ENCODE measurements around the gene THSD8. TPM values are rescaled to one million over a fixed set of nuclear protein-coding genes. Genes with fewer than 3 reads are reported as not detected.

Gene THSD8
- total RNA-seq, 1 donor from 2014 or later: 2.8 TPM

DNA sequence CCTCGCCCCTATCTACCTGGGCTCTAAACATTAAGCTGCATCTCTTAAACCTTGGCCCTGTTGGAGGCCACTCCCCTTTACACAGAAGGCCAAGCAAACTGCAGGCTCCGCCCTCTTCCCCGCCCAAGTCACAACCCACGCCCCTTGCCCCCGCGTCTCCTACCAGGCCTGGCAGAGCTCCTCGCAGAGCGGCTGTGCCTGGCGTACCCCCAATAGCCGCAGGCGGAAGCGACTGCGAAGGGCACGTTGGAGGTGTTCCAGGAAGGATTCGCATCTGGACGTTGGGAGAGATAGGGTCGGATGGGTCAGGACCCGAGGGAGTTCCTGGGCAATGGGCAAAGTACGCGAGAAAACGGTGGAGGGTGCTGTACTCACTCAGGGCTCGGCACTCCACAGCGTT, 26.6 kb downstream of the THSD8 start:
- Histone ChIP-seq H3K27ac (no peak overlapping the region), H3K4me1 (peaks cover 9% of the 10 kb centered on the region)
- no peak for DNase-seq

DNA sequence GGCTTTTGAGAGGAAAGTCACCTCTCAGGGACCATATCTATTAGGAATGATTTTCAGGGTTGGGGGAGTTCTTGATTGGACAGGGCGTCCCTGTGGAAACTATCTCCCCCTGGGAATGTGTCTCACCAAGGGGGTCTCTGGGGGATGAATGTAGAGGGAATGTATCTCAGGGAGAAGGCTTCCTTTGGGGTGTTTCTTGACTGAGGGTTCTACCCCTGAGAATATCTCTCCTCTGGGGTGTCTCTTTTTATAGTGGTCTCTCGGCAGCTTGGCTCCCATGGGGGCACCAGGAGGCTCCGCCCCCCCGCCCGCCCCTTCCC, 31.5 kb downstream of the THSD8 start:
- H3K4me1 ChIP-seq: peaks cover 10% of the 10 kb centered on the region
- no peak for DNase-seq
- no peaks in the 10 kb centered on the region for H3K9me3 ChIP-seq
- H3K4me3 ChIP-seq: no peak overlapping the region
- no peak for ATAC-seq
- peaks cover 89% of the 10 kb centered on the region for H3K27me3 ChIP-seq
- no peaks in the 10 kb centered on the region for H3K36me3 ChIP-seq
- TF ChIP-seq, protein P1, sequence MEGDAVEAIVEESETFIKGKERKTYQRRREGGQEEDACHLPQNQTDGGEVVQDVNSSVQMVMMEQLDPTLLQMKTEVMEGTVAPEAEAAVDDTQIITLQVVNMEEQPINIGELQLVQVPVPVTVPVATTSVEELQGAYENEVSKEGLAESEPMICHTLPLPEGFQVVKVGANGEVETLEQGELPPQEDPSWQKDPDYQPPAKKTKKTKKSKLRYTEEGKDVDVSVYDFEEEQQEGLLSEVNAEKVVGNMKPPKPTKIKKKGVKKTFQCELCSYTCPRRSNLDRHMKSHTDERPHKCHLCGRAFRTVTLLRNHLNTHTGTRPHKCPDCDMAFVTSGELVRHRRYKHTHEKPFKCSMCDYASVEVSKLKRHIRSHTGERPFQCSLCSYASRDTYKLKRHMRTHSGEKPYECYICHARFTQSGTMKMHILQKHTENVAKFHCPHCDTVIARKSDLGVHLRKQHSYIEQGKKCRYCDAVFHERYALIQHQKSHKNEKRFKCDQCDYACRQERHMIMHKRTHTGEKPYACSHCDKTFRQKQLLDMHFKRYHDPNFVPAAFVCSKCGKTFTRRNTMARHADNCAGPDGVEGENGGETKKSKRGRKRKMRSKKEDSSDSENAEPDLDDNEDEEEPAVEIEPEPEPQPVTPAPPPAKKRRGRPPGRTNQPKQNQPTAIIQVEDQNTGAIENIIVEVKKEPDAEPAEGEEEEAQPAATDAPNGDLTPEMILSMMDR (IDR thresholded peaks at IDR 0.05): no peak
- no peak overlapping the region for H3K27ac ChIP-seq
- intact Hi-C loops (cut with DNase I): no loop called here

More for the DNA sequence above, 26.6 kb downstream of the THSD8 start:
- TF ChIP-seq, protein P1 (IDR thresholded peaks at IDR 0.05): no peak
- intact Hi-C loops (cut with DNase I): no loop called here
- H3K36me3 ChIP-seq: no peaks in the 10 kb centered on the region
- H3K27me3 ChIP-seq: peaks cover 86% of the 10 kb centered on the region
- no peak overlapping the region for H3K4me3 ChIP-seq
- peak; percentile 42 for ATAC-seq
- H3K9me3 ChIP-seq: no peaks in the 10 kb centered on the region

DNA sequence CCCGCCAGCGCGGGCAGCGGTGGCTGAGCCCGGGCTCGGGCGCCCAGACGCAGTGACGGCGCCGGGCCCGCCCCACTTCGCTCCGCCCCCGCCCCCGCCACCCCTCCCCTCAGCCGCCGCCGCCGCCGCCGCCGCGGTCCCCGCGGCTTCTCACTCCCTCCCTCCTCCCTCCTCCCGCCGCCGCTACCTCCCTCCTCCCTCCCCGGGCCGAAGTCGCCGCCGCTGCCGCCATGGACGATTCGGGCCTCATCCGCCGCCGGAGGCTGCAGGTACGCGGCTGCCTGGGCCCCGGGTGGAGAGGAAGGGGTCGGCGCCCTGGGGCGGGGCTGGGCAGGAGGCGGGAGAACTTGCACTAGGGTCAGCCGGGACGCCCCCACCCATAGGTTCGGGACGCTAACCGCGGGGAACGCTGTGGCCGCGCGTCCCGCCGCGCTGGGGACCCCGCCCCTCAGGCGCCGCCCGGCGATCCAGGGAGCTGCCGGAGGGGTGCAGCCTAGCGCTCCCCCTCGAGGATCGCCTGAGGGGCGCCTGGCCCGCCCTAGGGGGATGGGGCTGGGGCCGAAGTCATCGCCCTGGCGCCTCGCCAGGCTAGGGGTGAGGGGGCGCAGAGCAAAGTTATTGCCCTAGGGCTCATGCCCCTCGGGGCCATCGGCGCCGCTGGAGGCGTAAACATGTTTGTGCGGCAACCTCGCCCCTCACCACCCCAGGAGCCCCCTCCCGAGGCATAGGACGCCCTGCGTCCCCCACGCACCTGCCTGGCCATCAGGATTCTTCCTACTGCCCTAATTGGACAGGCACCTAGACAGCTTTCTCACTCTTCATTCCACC, 32.1 kb downstream of the THSD8 start:
- Histone ChIP-seq H3K4me3 (peak overlapping the region; percentile 40), H3K27me3 (peaks cover 91% of the 10 kb centered on the region), H3K9me3 (no peaks in the 10 kb centered on the region), H3K27ac (no peak overlapping the region), H3K36me3 (no peaks in the 10 kb centered on the region), H3K4me1 (peaks cover 13% of the 10 kb centered on the region)
- ATAC-seq (peak; percentile 8), DNase-seq (peak; percentile 69)
- intact Hi-C loops (cut with DNase I): no loop called here
- TF ChIP-seq, protein P1 (IDR thresholded peaks at IDR 0.05): no peak

GRCh38 chr19:12834566-12834943, 32.7 kb downstream of the THSD8 start, which contains the start of gene RTBDN:
Gene RTBDN (minus strand): TSS chr19:12834579. CDS start chr19:12829979, 4,600 bp downstream.
- H3K4me3 ChIP-seq: peak within 1 kb of the TSS; percentile 40
- H3K4me1 ChIP-seq: peaks cover 13% of the 10 kb centered on the region
- DNase-seq (no peak), ATAC-seq (no peak)
- intact Hi-C loops (cut with DNase I): no loop called here
- H3K27ac ChIP-seq: no peak within 1 kb of the TSS
- TF ChIP-seq, protein P1 (IDR thresholded peaks at IDR 0.05): no peak
- H3K9me3 ChIP-seq: no peaks in the 10 kb centered on the region
- H3K36me3 ChIP-seq: no peaks in the 10 kb centered on the region
- peaks cover 91% of the 10 kb centered on the region for H3K27me3 ChIP-seq

DNA sequence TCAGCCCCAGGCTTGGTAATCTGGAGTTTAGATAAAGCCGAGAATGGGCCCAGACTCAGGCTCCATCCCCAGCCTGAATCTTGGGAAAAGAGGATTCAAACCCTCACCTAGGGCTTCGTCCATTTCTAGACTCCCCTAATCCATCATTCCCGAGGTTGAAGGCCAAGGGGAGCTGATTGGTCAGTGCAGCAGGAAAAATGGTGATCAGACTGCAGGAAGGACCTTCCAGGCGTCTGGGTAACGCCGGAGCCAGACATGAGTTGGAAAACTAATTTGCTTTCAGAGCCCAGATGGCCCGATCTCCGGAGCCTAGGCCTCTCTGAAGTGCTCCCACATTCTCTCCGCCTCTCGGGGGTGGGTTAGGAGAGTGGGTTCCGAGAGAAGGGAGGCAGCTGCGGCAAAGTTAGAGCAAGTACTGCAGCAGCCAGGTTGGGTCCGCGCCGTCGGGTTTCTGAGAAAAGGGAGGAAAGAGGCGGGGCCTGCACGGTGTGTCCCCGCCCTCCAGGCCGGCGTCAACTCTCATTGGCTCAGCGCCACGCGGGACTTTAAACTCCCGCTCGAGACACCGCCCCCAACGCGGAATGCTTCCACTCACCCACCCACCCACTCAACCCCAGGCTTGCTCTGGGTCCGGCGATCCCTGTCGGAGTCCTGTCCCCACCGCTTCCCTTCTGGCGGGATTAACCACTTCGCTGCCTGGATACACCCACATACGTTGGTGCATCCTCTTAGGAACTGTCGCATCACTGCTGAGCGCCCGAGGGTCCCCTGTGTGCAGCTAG, 33.3 kb downstream of the THSD8 start:
- Histone ChIP-seq H3K27me3 (peaks cover 91% of the 10 kb centered on the region), H3K36me3 (no peaks in the 10 kb centered on the region), H3K4me1 (peaks cover 13% of the 10 kb centered on the region), H3K4me3 (no peak overlapping the region), H3K9me3 (no peaks in the 10 kb centered on the region), H3K27ac (no peak overlapping the region)
- TF ChIP-seq, protein P1 (IDR thresholded peaks at IDR 0.05): no peak
- ATAC-seq (no peak), DNase-seq (no peak)
- intact Hi-C loops (cut with DNase I): no loop called here

Data from upper lobe of right lung (tissue), 1 donor.